Kidney (tissue), 14 donors: ENCODE measurements around the gene CMIP. TPM values are rescaled to one million over a fixed set of nuclear protein-coding genes. Genes with fewer than 3 reads are reported as not detected.
A peak's percentile ranks its signal among the peaks of the same experiment; 100 is the strongest.

ENCODE experiments used
- DNase-seq, 5 donors: peaks; one replicate each; pipeline ENCODE4 v3.0.0-alpha.2; 2013 to 2020
- FAIRE-seq: peaks from 2 replicates; lab custom pipeline; 2012; peaks lifted over from hg19 to GRCh38; lab: Jason Lieb, UNC
- H3K27ac ChIP-seq, 2 donors: one replicate each; pipeline ENCODE4 v1.7.0; 2013; ENCODE audit warnings: low read depth in 2 of 2, low read length in 2 of 2, inconsistent platforms in 1 of 2
- H3K27me3 ChIP-seq: one replicate; pipeline ENCODE4 v1.7.1; 2013; ENCODE audit warnings: low read length, inconsistent platforms; ENCODE audit not compliant: control insufficient read depth, insufficient read depth
- H3K36me3 ChIP-seq, 3 donors: one replicate each; pipeline versions ENCODE4 v1.7.0 to v1.7.1; 2013; ENCODE audit warnings: low read length in 3 of 3, control low read depth in 1 of 3, inconsistent platforms in 1 of 3; ENCODE audit not compliant: insufficient read depth in 3 of 3, control insufficient read depth in 2 of 3
- H3K4me1 ChIP-seq, 3 donors: one replicate each; pipeline versions ENCODE4 v1.7.0 to v1.7.1; 2013; ENCODE audit warnings: low read length in 3 of 3, inconsistent platforms in 1 of 3, low read depth in 1 of 3; ENCODE audit not compliant: control insufficient read depth in 2 of 3, insufficient read depth in 2 of 3
- H3K4me3 ChIP-seq, 3 donors: one replicate each; pipeline versions ENCODE4 v1.7.0 to v1.8.1; 2013; ENCODE audit warnings: low read length in 3 of 3, control low read depth in 1 of 3, inconsistent platforms in 1 of 3
- H3K9ac ChIP-seq, 3 donors: one replicate each; pipeline versions ENCODE4 v1.7.0 to v1.7.1; 2013; ENCODE audit warnings: low read length in 3 of 3, control low read depth in 1 of 3, inconsistent platforms in 1 of 3
- H3K9me3 ChIP-seq, 3 donors: one replicate each; pipeline versions ENCODE4 v1.7.0 to v1.7.1; 2013; ENCODE audit warnings: low read length in 3 of 3, control low read depth in 1 of 3, inconsistent platforms in 1 of 3; ENCODE audit not compliant: control insufficient read depth in 2 of 3, insufficient read depth in 1 of 3
- intact Hi-C: fragments of 100-400 bp; cut with DNase I; formaldehyde crosslinking; loops from one replicate; pipeline ENCODE4 v1.11.1; 2022
- polyA plus RNA-seq: library from polyadenylated mRNA; stranded (reverse); fragments of 350-450 nt; fragmentation: Illumina TruSeq; extraction: RNeasy Lipid Tissue Mini Kit (QIAGEN cat#74804); gene quantifications from one replicate; pipeline ENCODE4 v1.2.3, GENCODE V29; 2014; ENCODE audit warnings: low read depth, low replicate concordance; ENCODE audit not compliant: insufficient read depth
- total RNA-seq: library from RNA; stranded (reverse); fragmentation: NEBNext Ultra II Directional; extraction: Animal tissue kit (Norgen Biotek cat#: 25700); gene quantifications from one replicate; pipeline ENCODE4 v1.2.1, GENCODE V29; 2021
- TF ChIP-seq, protein P1 (sequence below): IDR thresholded peaks from 3 replicates; pipeline ENCODE4 v1.5.1; 2012; ENCODE audit warnings: mild to moderate bottlenecking, moderate library complexity, borderline replicate concordance; ENCODE audit not compliant: insufficient read depth; ENCODE audit errors: extremely low read depth
- donor health status: control.
- donor health status: control.
- donor health status: control.
- donor health status: control.
- donor health status: control.
- donor health status: DM: yes; HTN: yes; CAD: no.
- donor health status: Normal renal cell carcinoma (clear cell type).

The CMIP gene
- total and polyA plus RNA-seq, 2 donors from 2014 or later = 16.6 to 65.7 TPM

DNA sequence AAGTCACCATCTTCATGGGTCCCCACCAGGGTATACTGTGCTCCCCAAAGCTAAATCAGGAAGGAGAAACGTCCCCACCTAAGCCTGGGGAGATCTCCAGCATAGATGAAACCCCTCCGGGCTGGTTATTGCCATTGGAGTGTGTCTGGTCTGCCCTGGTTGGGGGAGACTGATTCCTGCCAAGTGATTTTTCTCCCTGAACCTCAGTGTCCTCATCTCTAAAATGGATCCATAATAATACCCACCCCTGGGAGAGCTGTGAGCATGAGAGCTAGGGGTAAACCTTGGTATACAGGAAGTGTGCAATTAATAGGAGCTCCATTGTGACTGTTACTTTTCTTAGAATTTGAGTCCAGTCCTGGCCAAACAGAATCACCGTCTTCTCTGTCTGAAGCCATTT lies 111.1 kb downstream of the CMIP start:
- H3K4me3 ChIP-seq = no peak overlapping the region
- no peaks in the 10 kb centered on the region for H3K27me3 ChIP-seq
- H3K4me1 ChIP-seq = peaks cover 0 to 36% (median 0%) of the 10 kb centered on the region in 3 donors
- FAIRE-seq (no peak), DNase-seq (no peak)
- no peaks in the 10 kb centered on the region for H3K36me3 ChIP-seq
- no peaks in the 10 kb centered on the region for H3K9me3 ChIP-seq
- TF ChIP-seq, protein P1, sequence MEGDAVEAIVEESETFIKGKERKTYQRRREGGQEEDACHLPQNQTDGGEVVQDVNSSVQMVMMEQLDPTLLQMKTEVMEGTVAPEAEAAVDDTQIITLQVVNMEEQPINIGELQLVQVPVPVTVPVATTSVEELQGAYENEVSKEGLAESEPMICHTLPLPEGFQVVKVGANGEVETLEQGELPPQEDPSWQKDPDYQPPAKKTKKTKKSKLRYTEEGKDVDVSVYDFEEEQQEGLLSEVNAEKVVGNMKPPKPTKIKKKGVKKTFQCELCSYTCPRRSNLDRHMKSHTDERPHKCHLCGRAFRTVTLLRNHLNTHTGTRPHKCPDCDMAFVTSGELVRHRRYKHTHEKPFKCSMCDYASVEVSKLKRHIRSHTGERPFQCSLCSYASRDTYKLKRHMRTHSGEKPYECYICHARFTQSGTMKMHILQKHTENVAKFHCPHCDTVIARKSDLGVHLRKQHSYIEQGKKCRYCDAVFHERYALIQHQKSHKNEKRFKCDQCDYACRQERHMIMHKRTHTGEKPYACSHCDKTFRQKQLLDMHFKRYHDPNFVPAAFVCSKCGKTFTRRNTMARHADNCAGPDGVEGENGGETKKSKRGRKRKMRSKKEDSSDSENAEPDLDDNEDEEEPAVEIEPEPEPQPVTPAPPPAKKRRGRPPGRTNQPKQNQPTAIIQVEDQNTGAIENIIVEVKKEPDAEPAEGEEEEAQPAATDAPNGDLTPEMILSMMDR = no peak
- H3K9ac ChIP-seq = no peak overlapping the region
- intact Hi-C loops = no loop called here
- no peak overlapping the region for H3K27ac ChIP-seq

GRCh38 chr16:81556715-81557284 lies 112.2 kb downstream of the CMIP start:
- TF ChIP-seq, protein P1 = no peak
- Histone ChIP-seq H3K4me1 (peaks cover 0 to 31% (median 0%) of the 10 kb centered on the region in 3 donors), H3K9me3 (no peaks in the 10 kb centered on the region), H3K27me3 (no peaks in the 10 kb centered on the region), H3K27ac (no peak overlapping the region), H3K9ac (no peak overlapping the region), H3K4me3 (no peak overlapping the region), H3K36me3 (no peaks in the 10 kb centered on the region)
- intact Hi-C loops = no loop called here
- no peak for FAIRE-seq
- peak in 1 of 5 donors; percentile 63 for DNase-seq

- Histone ChIP-seq H3K9me3 (no peaks in the 10 kb centered on the region), H3K4me3 (no peak overlapping the region), H3K27me3 (no peaks in the 10 kb centered on the region), H3K36me3 (no peaks in the 10 kb centered on the region), H3K4me1 (peaks cover 0 to 28% (median 3%) of the 10 kb centered on the region in 3 donors), H3K27ac (no peak overlapping the region), H3K9ac (no peak overlapping the region)
- intact Hi-C loops = no loop called here
- FAIRE-seq (no peak), DNase-seq (peak in 1 of 5 donors; percentile 45)
- TF ChIP-seq, protein P1 = no peak
Observed at GRCh38 chr16:81558077-81558443, 113.5 kb downstream of the CMIP start.
